HG02973 (cell line): ENCODE data around the gene CHTF8.

Source experiments
- ATAC-seq: cut with Tn5 transposase; IDR thresholded peaks from one replicate; pipeline ENCODE4 v1.9.1; 2021; ENCODE audit warnings: moderate library complexity; ENCODE audit not compliant: unreplicated experiment

CHTF8 gene

GRCh38 chr16:69088684-69089083 is 43.7 kb downstream of the CHTF8 start:
- no peak for ATAC-seq

DNA sequence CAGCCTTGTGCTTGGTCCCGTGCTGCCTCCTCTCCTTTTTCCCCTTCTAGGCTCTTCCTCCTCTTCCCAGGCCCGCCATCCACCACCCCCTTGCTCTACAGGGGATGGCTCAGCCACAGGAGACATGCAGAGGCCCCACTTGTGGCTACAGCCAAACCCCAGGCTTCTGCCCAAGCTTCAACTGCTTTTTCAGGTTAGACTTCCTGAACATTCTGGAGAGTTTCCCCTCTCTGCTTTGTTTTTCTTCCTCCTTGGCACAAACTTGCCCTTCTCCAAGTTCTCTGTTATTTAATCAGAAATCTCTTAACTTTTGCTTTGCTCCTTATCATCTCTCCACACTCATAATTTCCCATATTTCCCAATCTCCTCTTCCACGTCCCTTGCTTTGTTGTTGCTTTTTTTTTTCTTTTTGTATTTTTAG is 45.2 kb downstream of the CHTF8 start:
- ATAC-seq, result no peak

GRCh38 chr16:69085032-69085695 is 47.2 kb downstream of the CHTF8 start:
- ATAC-seq, result no peak

DNA sequence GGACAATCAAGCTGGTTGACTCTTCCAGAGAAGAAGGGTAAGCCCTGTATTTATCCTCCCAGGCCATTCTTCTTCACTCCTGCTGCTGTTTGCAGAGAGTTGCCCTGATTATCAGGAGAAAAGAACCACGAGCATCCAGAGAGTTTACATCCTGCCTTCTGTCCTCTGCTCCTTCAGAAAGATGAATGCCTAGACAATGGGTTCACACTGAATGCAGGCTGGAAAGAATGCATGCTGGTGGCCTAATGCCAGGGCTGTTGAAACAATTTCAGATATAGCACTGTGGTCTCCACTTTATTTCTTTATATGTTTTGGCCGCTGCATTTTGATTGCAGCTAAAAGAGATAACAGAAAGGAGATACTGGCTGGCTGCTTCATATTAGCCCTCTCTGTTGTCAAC is 48.1 kb downstream of the CHTF8 start:
- ATAC-seq, result no peak

DNA sequence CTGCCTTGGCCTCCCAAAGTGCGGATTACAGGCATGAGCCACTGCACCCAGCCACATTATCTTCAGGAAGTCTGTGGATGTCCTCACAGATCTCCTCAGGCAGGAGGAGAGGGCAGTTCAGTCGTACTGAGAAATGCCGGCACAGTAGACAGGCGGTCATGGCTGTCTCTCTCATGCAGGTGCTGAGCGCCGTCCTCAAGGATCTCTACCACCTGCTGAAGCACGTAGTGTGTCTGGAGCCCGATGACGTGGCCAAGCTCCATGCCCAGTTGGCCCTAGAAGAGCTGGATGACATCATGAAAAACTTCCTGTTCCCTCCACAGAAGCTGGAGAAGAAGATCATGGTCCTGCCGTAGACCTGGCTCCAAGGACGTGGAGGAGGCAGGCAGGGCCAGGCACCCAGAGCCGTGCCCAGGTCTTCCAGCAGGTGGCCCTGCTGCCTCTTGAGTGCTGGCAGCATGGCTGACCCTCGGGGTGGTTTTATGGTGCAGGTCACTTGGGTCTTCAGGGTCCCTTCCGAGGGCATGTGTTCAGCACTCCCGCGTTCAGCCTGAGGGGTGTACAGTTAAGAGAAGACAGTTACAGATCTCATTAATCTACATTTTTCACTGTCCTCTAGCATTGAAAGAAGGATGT is 49.0 kb downstream of the CHTF8 start:
- no peak for ATAC-seq

DNA sequence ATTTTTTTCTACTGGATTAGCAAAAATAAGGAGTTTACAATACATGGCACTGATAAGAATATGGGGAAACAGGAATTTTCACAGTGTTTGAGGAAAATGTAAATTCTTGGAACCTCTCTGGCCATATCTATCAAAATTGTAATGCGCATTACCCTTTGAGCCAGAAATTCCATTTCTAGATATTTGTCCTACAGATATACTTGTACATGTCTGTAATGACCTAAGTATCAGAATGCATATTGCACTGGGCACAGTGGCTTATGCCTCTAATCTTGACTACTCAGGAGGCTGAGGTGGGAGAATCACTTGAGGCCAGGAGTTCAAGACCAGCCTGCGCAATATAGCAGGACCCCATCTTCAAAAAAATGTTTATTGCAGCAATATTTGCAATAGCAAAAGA is 52.7 kb downstream of the CHTF8 start:
- ATAC-seq, result no peak

DNA sequence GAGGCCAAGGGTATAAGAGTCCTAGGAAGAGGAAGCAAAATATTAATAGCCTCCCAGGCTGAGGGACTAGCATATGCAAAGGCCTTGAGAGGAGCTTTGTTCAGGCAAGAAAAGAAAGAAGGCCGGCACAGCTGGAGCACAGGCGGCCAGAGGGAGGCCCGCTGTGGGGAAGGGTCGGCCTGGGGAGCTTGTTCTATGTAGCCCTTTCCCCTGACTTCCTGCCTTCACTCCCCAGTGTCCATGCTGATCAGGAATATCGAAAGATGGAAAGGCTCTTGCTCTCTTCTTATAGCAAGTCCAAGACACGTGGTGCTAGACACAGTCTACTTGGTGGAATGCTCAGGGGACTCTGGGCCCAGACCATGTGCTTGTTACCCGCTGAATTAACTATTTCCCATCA is 54.3 kb downstream of the CHTF8 start:
- ATAC-seq, result no peak

DNA sequence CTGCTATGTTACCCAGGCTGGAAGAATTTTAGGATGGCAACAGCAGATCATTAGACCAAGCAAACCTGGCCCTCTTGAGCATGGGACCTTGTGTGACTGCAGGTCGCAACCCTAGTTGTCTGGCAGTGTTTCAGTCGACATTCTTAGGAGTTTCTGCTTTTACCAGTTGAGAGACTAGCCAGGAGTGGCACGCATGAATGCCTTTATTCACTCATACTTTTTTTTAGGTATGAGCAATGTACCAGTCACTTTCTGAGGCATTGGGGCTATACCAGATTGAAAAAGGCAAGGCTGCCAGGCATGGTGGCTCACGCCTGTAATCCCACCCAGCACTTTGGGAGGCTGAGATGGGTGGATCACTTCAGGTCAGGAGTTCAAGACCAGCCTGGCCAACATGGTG is 55.1 kb downstream of the CHTF8 start:
- no peak for ATAC-seq

GRCh38 chr16:69073181-69073702 is 59.1 kb downstream of the CHTF8 start:
- ATAC-seq, result no peak

DNA sequence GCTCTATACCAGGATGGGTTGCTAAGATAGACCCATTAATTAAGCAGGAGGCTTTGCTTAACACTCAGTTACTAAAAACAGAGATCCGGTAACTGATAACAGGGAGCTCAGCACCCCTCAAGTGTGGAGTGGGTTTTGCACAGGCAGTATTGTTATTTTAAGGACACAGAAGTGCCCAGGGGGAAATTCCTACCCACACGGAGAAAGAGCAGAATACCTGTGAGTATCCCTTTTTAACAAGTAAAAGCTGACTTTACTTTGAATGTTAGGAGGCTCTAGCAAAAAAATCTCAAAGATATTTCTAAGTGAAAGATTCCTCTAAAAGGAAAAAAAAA is 59.8 kb downstream of the CHTF8 start:
- ATAC-seq, result no peak

DNA sequence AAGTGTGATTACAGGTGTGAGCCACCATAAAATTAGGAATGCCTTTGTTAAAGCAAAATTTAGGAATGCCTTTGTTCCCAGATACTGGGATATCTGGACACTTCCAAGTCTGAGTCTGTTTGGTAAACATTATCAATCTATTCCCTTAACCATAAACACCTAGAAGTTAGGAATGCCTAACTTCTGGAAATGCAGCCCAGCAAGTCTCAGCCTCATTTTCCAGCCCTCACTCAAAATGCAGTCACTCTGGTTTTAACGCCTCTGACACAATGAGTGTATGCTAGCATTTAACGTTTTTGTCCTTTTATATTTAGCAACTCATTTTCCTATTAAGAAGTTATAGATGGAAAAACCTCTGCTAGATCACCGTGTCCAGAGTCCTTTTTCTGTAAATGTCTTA is 61.4 kb downstream of the CHTF8 start:
- no peak for ATAC-seq

DNA sequence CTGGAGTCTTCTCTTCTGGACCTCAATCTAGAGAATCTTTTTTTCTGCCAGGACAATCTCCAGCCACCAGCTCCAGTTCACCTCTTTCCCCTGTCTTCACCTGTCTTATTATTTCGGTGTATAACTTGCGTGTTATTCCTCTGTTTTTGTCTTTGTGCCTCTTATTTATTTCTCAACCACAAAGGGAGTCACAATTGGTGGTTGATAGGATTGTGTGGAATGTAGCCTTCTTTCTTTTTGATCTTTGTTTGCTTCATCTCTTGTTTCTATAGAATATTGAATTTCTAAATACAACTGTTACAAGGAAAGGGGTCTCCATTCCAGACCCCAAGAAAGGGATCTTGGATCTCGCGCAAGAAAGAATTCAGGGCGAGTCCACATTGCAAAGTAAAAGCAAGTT is 62.9 kb downstream of the CHTF8 start:
- no peak for ATAC-seq
